CD4-positive, alpha-beta T cell (primary cell): ENCODE results near the gene CD40LG. TPM values are rescaled to one million over a fixed set of nuclear protein-coding genes. Genes with fewer than 3 reads are reported as not detected.
A peak's percentile ranks its signal among the peaks of the same experiment; 100 is the strongest.

Experiments
- ATAC-seq: fragments of 200-7000 bp; cut with Tn5 transposase; one replicate; pipeline ENCODE4 v1.10.0; 2022; ENCODE audit warnings: mild to moderate bottlenecking; ENCODE audit not compliant: poor library complexity
- CTCF ChIA-PET: fragments of 350-600 bp; sonication (Branson Sonifier 250); formaldehyde crosslinking; loops from one replicate; lab custom pipeline; 2021; ENCODE audit warnings: antibody characterized with exemption, inconsistent platforms; lab: Charles Lee
- POLR2A ChIA-PET: fragments of 350-600 bp; sonication (Branson Sonifier 250); formaldehyde crosslinking; loops from one replicate; lab custom pipeline; 2021; ENCODE audit warnings: antibody characterized with exemption, inconsistent platforms; lab: Charles Lee
- DNase-seq, 14 experiments: peaks; one replicate each; pipeline ENCODE4 v3.0.0-alpha.2; 2013 to 2020; ENCODE audit warnings: mixed read lengths in 2 of 14
- H3K27ac ChIP-seq, 2 donors: one replicate each; pipeline versions ENCODE4 v1.5.1 to v1.7.0; 2013; ENCODE audit warnings: low read length in 2 of 2, low read depth in 1 of 2, mild to moderate bottlenecking in 1 of 2
- H3K27me3 ChIP-seq, 2 experiments: 1 replicate in 1 of 2; 2 replicates in 1 of 2; pipeline versions ENCODE4 v1.6.1 to v1.7.0; 2013; ENCODE audit warnings: low read length in 2 of 2, control low read depth in 1 of 2, mild to moderate bottlenecking in 1 of 2, moderate library complexity in 1 of 2; ENCODE audit not compliant: insufficient read depth in 2 of 2, control insufficient read depth in 1 of 2
- H3K36me3 ChIP-seq: one replicate; pipeline ENCODE4 v1.6.1; 2013; ENCODE audit warnings: low read length, control low read depth; ENCODE audit not compliant: insufficient read depth
- H3K4me1 ChIP-seq: one replicate; pipeline ENCODE4 v1.6.1; 2013; ENCODE audit warnings: low read length, control low read depth; ENCODE audit not compliant: insufficient read depth
- H3K4me3 ChIP-seq: one replicate; pipeline ENCODE4 v1.5.1; 2013; ENCODE audit warnings: mild to moderate bottlenecking, low read length, moderate library complexity
- H3K9me3 ChIP-seq, 2 experiments: 1 replicate in 1 of 2; 2 replicates in 1 of 2; pipeline versions ENCODE4 v1.6.1 to v1.7.0; 2013; ENCODE audit warnings: low read length in 2 of 2, mild to moderate bottlenecking in 2 of 2, control low read depth in 1 of 2, moderate library complexity in 1 of 2; ENCODE audit not compliant: control insufficient read depth in 1 of 2, insufficient read depth in 1 of 2
- H3K27ac Mint-ChIP-seq: one replicate; pipeline ENCODE4 v1.8.0; 2020; ENCODE audit warnings: mixed read lengths
- H3K27me3 Mint-ChIP-seq: one replicate; pipeline ENCODE4 v1.8.0; 2021; ENCODE audit warnings: mixed read lengths
- H3K36me3 Mint-ChIP-seq: one replicate; pipeline ENCODE4 v1.8.0; 2021; ENCODE audit warnings: low read depth, mixed read lengths
- H3K4me1 Mint-ChIP-seq: one replicate; pipeline ENCODE4 v1.8.0; 2021; ENCODE audit warnings: low read depth, mixed read lengths
- H3K4me3 Mint-ChIP-seq: one replicate; pipeline ENCODE4 v1.8.0; 2020; ENCODE audit warnings: mild to moderate bottlenecking, mixed read lengths
- H3K9me3 Mint-ChIP-seq: one replicate; pipeline ENCODE4 v1.8.0; 2020; ENCODE audit warnings: mixed read lengths
- CTCF ChIP-seq: fragments of 200-600 bp; IDR thresholded peaks from one replicate; pipeline ENCODE4 v1.8.0; 2022; ENCODE audit warnings: antibody characterized with exemption, mild to moderate bottlenecking
- intact Hi-C, 2 experiments: fragments of 100-400 bp; cut with DNase I in 1 of 2; cut with micrococcal nuclease in 1 of 2; formaldehyde crosslinking; loops; one replicate each; pipeline versions ENCODE4 v1.15.1 to v1.9.0; 2023 to 2025; cut with DNase I, micrococcal nuclease
- total RNA-seq, 174 experiments: library from RNA in 2 of 174; stranded (reverse) in 2 of 174; gene quantifications; one replicate each; pipeline ENCODE4 v1.2.3 and lab custom pipeline; 2021 to 2026

Gene CD40LG
- total RNA-seq, 2 experiments from 2014 or later: 44.7 to 47.6 TPM

DNA sequence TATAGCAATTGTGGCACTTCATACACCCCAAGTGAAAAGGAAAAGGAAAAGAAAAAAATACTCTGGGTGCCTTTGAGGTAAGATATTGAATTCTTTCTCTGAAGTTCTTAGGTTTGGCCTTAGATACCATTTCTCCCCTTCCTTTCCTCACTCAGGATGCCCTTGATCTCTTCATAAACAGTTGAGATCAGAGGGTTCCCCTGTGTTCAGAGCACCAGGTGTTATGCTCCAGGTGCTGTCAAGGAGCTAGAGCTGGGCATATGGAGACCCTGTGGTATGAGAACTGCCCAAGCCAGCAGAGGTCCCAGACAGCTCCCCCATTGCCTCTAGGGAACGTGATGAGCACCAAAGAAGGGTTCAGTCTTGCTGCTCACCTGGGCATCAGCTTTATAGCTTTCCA is 17.1 kb upstream of the CD40LG start:
- H3K27ac ChIP-seq: peak overlapping the region; percentile 48 to 65
- H3K4me3 ChIP-seq: no peak overlapping the region
- H3K27me3 ChIP-seq: no peaks in the 10 kb centered on the region
- intact Hi-C loops: loop anchor here in 1 of 2 experiments (10.0 kb wide), 1 partner anchor 54 kb away; no protein-coding TSS in a partner anchor
- ChIA-PET CTCF (no interaction called here), POLR2A (interaction anchor here (0.6 to 6.5 kb wide), 8 partner anchors 9 to 44 kb away, joined by 3 to 70 read pairs (median 6); no protein-coding TSS in a partner anchor)
- Mint-ChIP-seq H3K27me3 (no peaks in the 10 kb centered on the region), H3K4me3 (peak overlapping the region; percentile 79), H3K9me3 (no peaks in the 10 kb centered on the region), H3K27ac (peak overlapping the region; percentile 84), H3K36me3 (no peaks in the 10 kb centered on the region), H3K4me1 (peaks cover 92% of the 10 kb centered on the region)
- H3K36me3 ChIP-seq: no peaks in the 10 kb centered on the region
- TF ChIP-seq CTCF: no peak
- peaks cover 74% of the 10 kb centered on the region for H3K4me1 ChIP-seq
- H3K9me3 ChIP-seq: no peaks in the 10 kb centered on the region
- DNase-seq (peak in 4 of 14 experiments; percentile 13 to 50 (median 46)), ATAC-seq (peak; percentile 39)

DNA sequence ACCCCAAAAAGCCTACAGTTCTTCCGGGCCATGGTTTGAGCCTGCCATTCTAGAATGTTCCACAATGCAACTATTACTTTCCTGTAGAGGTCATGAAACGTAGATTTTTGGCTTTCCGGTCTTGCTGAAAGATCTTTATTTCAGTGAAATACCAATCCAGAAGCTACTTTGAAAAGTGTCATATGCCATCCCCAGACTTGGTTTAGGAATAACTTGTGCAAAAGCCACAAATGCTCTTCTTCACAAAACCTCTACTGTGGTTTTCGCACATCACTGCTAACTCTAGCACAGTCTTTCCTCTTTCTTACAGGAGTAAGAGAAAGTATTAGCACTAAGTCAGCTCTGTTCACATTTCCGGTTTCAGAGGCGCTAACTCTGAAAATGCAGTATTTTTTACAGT is 12.7 kb upstream of the CD40LG start:
- Histone ChIP-seq H3K4me1 (peaks cover 83% of the 10 kb centered on the region), H3K4me3 (peak overlapping the region; percentile 27), H3K9me3 (no peaks in the 10 kb centered on the region), H3K27me3 (no peaks in the 10 kb centered on the region), H3K36me3 (no peaks in the 10 kb centered on the region), H3K27ac (peak overlapping the region; percentile 39 to 47)
- peaks cover 88% of the 10 kb centered on the region for H3K4me1 Mint-ChIP-seq
- ATAC-seq: peak; percentile 80
- ChIA-PET CTCF (interaction anchor here (0.8 to 1.5 kb wide), 2 partner anchors 59 to 64 kb away, joined by 3 to 4 read pairs; no protein-coding TSS in a partner anchor), POLR2A (interaction anchor here (0.6 to 6.3 kb wide), 16 partner anchors 9 to 60 kb away, joined by 3 to 85 read pairs (median 6); partner anchors contain the start of gene CD40LG)
- peak overlapping the region; percentile 58 for H3K4me3 Mint-ChIP-seq
- intact Hi-C loops: loop anchor here (1.0 to 10.0 kb wide), 5 partner anchors 11 to 50 kb away; no protein-coding TSS in a partner anchor
- H3K36me3 Mint-ChIP-seq: no peaks in the 10 kb centered on the region
- H3K27ac Mint-ChIP-seq: peak overlapping the region; percentile 88
- H3K27me3 Mint-ChIP-seq: no peaks in the 10 kb centered on the region
- no peaks in the 10 kb centered on the region for H3K9me3 Mint-ChIP-seq
- DNase-seq: peak in 4 of 14 experiments; percentile 28 to 76 (median 70)
- TF ChIP-seq CTCF: no peak

GRCh38 chrX:136636121-136636520 is 11.8 kb upstream of the CD40LG start:
- DNase-seq: no peak
- no peaks in the 10 kb centered on the region for H3K36me3 Mint-ChIP-seq
- TF ChIP-seq CTCF: no peak
- no peaks in the 10 kb centered on the region for H3K9me3 Mint-ChIP-seq
- Histone ChIP-seq H3K9me3 (no peaks in the 10 kb centered on the region), H3K4me1 (peaks cover 83% of the 10 kb centered on the region), H3K27me3 (no peaks in the 10 kb centered on the region), H3K4me3 (peak overlapping the region; percentile 27), H3K36me3 (no peaks in the 10 kb centered on the region), H3K27ac (peak overlapping the region in 1 of 2 donors; percentile 36)
- ATAC-seq: no peak
- H3K4me3 Mint-ChIP-seq: no peak overlapping the region
- ChIA-PET POLR2A (interaction anchor here (1.0 to 6.3 kb wide), 13 partner anchors 9 to 59 kb away, joined by 3 to 85 read pairs (median 6); partner anchors contain the start of gene CD40LG), CTCF (interaction anchor here (0.8 to 1.5 kb wide), 2 partner anchors 58 to 65 kb away, joined by 3 to 4 read pairs; no protein-coding TSS in a partner anchor)
- no peaks in the 10 kb centered on the region for H3K27me3 Mint-ChIP-seq
- intact Hi-C loops: loop anchor here (5.0 to 10.0 kb wide), 3 partner anchors 36 to 49 kb away; no protein-coding TSS in a partner anchor
- H3K4me1 Mint-ChIP-seq: peaks cover 88% of the 10 kb centered on the region
- H3K27ac Mint-ChIP-seq: peak overlapping the region; percentile 88
